ENCODE results near the gene RRP7A. TPM values are rescaled to one million over a fixed set of nuclear protein-coding genes. Genes with fewer than 3 reads are reported as not detected.

RRP7A gene
- total and polyA plus RNA-seq, 2 of the 13 experiments (the other 11 are each of a cell fraction or from before 2014, with no cell fraction given): 15.3 to 41.6 TPM

DNA sequence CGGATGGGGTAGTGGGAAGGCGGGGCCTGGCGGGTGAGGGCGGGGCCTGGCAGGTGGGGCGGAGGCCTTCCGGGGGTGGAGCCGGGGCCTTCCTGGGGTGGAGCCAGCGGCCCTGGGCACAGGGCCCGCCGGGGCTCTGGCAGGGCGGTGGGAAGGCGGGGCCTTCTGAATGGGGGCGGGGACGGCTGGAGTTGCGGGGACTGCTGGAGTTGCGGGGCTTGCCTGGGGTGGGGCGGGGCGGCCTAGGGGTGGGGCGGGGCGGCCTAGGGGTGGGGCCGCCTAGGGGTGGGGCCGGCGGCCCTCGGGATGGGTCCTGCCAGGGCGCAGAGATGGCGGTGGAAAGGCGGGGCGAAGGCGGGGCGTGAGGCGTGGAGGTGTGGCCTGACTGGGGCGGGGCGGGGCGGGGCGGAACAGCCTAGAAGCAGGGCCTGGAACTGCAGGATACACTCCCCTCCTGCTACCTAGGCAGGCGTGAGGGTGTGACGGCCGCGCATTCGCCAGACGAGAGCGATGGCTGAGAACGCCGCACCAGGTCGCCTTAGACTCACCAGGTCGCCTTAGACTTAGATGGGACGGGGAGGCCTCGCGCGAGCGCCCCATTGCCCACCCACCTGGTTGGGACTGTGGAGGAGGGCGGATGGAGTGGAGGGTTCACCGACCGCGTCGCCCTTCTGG is 19.3 kb downstream of the RRP7A start:
- intact Hi-C loops (cut with micrococcal nuclease; ENCODE audit: unreplicated experiment): no loop called here
- FAIRE-seq (no peak), DNase-seq (ENCODE audit: low spot score) (no peak), ATAC-seq (no peak)
- Histone ChIP-seq H3K27ac (ENCODE audit: extremely low read length, insufficient read depth, low read length) (no peak overlapping the region), H3K9me3 (ENCODE audit: low read length) (no peaks in the 10 kb centered on the region), H3K4me1 (ENCODE audit: insufficient read depth, low read length) (no peaks in the 10 kb centered on the region), H3K36me3 (replicated peaks in 1 of 2; ENCODE audit: control insufficient read depth in 1 of 2, insufficient read depth in 2 of 2, low read length in 2 of 2) (no peaks in the 10 kb centered on the region), H3K4me3 (replicated peaks in 1 of 3; ENCODE audit: insufficient read depth in 1 of 3, low read depth in 2 of 3, low read length in 3 of 3) (no peak overlapping the region), H3K79me2 (ENCODE audit: insufficient read depth, low read length) (no peaks in the 10 kb centered on the region), H4K20me1 (ENCODE audit: insufficient read depth, low read length) (no peaks in the 10 kb centered on the region), H3K27me3 (ENCODE audit: control insufficient read depth in 1 of 2, insufficient read depth in 2 of 2, low read length in 2 of 2) (no peaks in the 10 kb centered on the region), H3K9ac (ENCODE audit: insufficient read depth, low read depth, low read length) (no peak overlapping the region), H3K4me2 (ENCODE audit: low read depth, low read length) (no peak overlapping the region), H2AFZ (ENCODE audit: low read length) (no peak overlapping the region)
- POLR2A ChIA-PET: no interaction called here
- 84% methylated on average over 35 of the region's 56 CpGs for WGBS (ENCODE audit: low lambda C conversion rate)
- in situ Hi-C loops (cut with HindIII; ENCODE audit: extremely low pct_ligation_motif_present, low pct_unique_long_range_greater_than_20kb): no loop called here
- CTCF ChIA-PET (ENCODE audit: low intra/inter-chr PET ratio, low total read pairs): no interaction called here
- BruUV-seq (replicated peaks): no TSS peak
- no peak for TF ChIP-seq IRF2 (CRISPR knock-in tag; IDR thresholded peaks at IDR 0.05)
- no peak for TF ChIP-seq POLR2A (IDR thresholded peaks at IDR 0.05; ENCODE audit: insufficient read depth in 1 of 2, low read depth in 2 of 2, low read length in 2 of 2)
- TF ChIP-seq CCDC6 (CRISPR knock-in tag; IDR thresholded peaks at IDR 0.05): no peak
- TF ChIP-seq ZNF567 (CRISPR knock-in tag; IDR thresholded peaks at IDR 0.05; ENCODE audit: borderline replicate concordance): no peak
- no peak for TF ChIP-seq FIP1L1 (IDR thresholded peaks at IDR 0.05; ENCODE audit: borderline replicate concordance, insufficient read depth, low read depth, low read length)
- TF ChIP-seq WIZ (CRISPR knock-in tag; IDR thresholded peaks at IDR 0.05): no peak
- TF ChIP-seq ZNF280B (CRISPR knock-in tag; IDR thresholded peaks at IDR 0.05; ENCODE audit: borderline replicate concordance): no peak
- TF ChIP-seq GTF2F1 (IDR thresholded peaks at IDR 0.05; ENCODE audit: low read length): no peak
- no peak for TF ChIP-seq ZNF367 (CRISPR knock-in tag; IDR thresholded peaks at IDR 0.05; ENCODE audit: borderline replicate concordance)
- TF ChIP-seq ZFP36L2 (CRISPR knock-in tag; IDR thresholded peaks at IDR 0.05): no peak
- TF ChIP-seq ZBTB40 (IDR thresholded peaks at IDR 0.05): no peak
- TF ChIP-seq ZBTB40 (CRISPR knock-in tag; IDR thresholded peaks at IDR 0.05): no peak
- TF ChIP-seq U2AF1 (optimal IDR thresholded peaks at IDR 0.05; ENCODE audit: low read depth, low read length): no peak
- TF ChIP-seq, protein P1, sequence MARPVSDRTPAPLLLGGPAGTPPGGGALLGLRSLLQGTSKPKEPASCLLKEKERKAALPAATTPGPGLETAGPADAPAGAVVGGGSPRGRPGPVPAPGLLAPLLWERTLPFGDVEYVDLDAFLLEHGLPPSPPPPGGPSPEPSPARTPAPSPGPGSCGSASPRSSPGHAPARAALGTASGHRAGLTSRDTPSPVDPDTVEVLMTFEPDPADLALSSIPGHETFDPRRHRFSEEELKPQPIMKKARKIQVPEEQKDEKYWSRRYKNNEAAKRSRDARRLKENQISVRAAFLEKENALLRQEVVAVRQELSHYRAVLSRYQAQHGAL (CRISPR knock-in tag; IDR thresholded peaks at IDR 0.05; ENCODE audit: not compliant biosample characterization): no peak
- TF ChIP-seq TBP (CRISPR knock-in tag; IDR thresholded peaks at IDR 0.05): no peak
